Transverse colon (tissue), 4 donors: ENCODE data around the gene SRGAP1. TPM values are rescaled to one million over a fixed set of nuclear protein-coding genes. Genes with fewer than 3 reads are reported as not detected.

Source experiments
- DNase-seq: peaks from one replicate; pipeline ENCODE4 v3.0.0-alpha.2; 2019
- H3K27ac ChIP-seq, 4 donors: fragments of 200-600 bp; sonication (generic); 2 replicates each; pipeline ENCODE4 v1.5.1; 2016 to 2018; ENCODE audit warnings: inconsistent platforms in 4 of 4
- H3K27me3 ChIP-seq: fragments of 200-600 bp; sonication (generic); 2 replicates; pipeline ENCODE4 v1.5.1; 2017; ENCODE audit warnings: inconsistent platforms
- H3K36me3 ChIP-seq, 4 donors: fragments of 200-600 bp; sonication (generic); 2 replicates each; pipeline ENCODE4 v1.5.1; 2017 to 2019; ENCODE audit warnings: inconsistent platforms in 4 of 4
- H3K4me1 ChIP-seq, 4 donors: fragments of 200-600 bp; sonication (generic); 2 replicates each; pipeline ENCODE4 v1.5.1; 2017 to 2020; ENCODE audit warnings: inconsistent platforms in 4 of 4
- H3K4me3 ChIP-seq, 4 donors: fragments of 200-600 bp; sonication (generic); 1 replicate in 1 of 4; 2 replicates in 3 of 4; pipeline versions ENCODE4 v1.5.1 to v1.6.1; 2017 to 2019; ENCODE audit warnings: inconsistent platforms in 4 of 4
- H3K9me3 ChIP-seq, 2 donors: fragments of 200-600 bp; sonication (generic); 2 replicates each; pipeline ENCODE4 v1.5.1; 2017 to 2019; ENCODE audit warnings: inconsistent platforms in 2 of 2
- CTCF ChIP-seq, 5 experiments: fragments of 200-600 bp in 3 of 5; fragments of 450-650 bp in 2 of 5; sonication (generic) in 3 of 5; IDR thresholded peaks; 1 replicate in 2 of 5; 2 replicates in 3 of 5; pipeline ENCODE4 v1.5.1; 2016 to 2017; ENCODE audit warnings: antibody characterized with exemption in 5 of 5, inconsistent platforms in 3 of 5, mild to moderate bottlenecking in 2 of 5, moderate library complexity in 1 of 5
- EP300 ChIP-seq: sonication (generic); formaldehyde crosslinking; IDR thresholded peaks from one replicate; pipeline ENCODE4 v1.6.1; 2017; ENCODE audit warnings: antibody characterized with exemption, low read depth
- POLR2A ChIP-seq: fragments of 450-650 bp; IDR thresholded peaks from one replicate; pipeline ENCODE4 v1.6.1; 2016; ENCODE audit warnings: antibody characterized with exemption, mild to moderate bottlenecking, moderate library complexity
- POLR2AphosphoS5 ChIP-seq, 3 donors: sonication (generic); formaldehyde crosslinking; IDR thresholded peaks; one replicate each; pipeline ENCODE4 v1.6.1; 2016; ENCODE audit warnings: antibody characterized with exemption in 3 of 3
- WGBS, 2 donors: methylation state at CpG; one replicate each; pipeline ENCODE4 v1.1.5; 2018; ENCODE audit warnings: low coverage in 1 of 2; 5-methylcytosine and 5-hydroxymethylcytosine counted together
- in situ Hi-C, 4 donors: fragments of 200-750 bp; cut with MboI; loops; one replicate each; pipeline versions ENCODE4 v1.15.0 to v1.15.1; 2017; ENCODE audit warnings: low sequenced_read_pairs in 3 of 4, low pct_ligation_motif_present in 1 of 4, low pct_unique_long_range_greater_than_20kb in 1 of 4
- intact Hi-C: fragments of 100-400 bp; cut with DNase I; formaldehyde crosslinking; loops from one replicate; pipeline ENCODE4 v1.15.1; 2023; ENCODE audit warnings: low total_unique reads
- total RNA-seq, 4 donors: library from RNA; depleted of rRNA; stranded (reverse); fragments of >200 nt; gene quantifications; one replicate each; pipeline ENCODE4 v1.1.0, GENCODE V29; 2016

The SRGAP1 gene
- total RNA-seq, 4 donors from 2014 or later, result 16.0 to 720 (median 51.4) TPM

- Histone ChIP-seq H3K27me3 (no peaks in the 10 kb centered on the region), H3K9me3 (no peaks in the 10 kb centered on the region), H3K27ac (peak overlapping the region; percentile 78 to 89 (median 86)), H3K4me1 (peaks cover 24 to 73% (median 51%) of the 10 kb centered on the region in 4 donors), H3K4me3 (no peak overlapping the region), H3K36me3 (no peaks in the 10 kb centered on the region)
- TF ChIP-seq POLR2AphosphoS5 (IDR thresholded peaks at IDR 0.05) (no peak), POLR2A (no peak), EP300 (no peak), CTCF (IDR thresholded peaks at IDR 0.05) (no peak)
- DNase-seq, result no peak
- in situ Hi-C loops (no loop called here), intact Hi-C loops (no loop called here)
- WGBS, 2 donors, result 82 to 86% methylated on average over 3 of the region's 3 CpGs
These were observed 73.0 kb downstream of the SRGAP1 start for GRCh38 chr12:63917477-63917862.

- Histone ChIP-seq H3K4me1 (peaks cover 24 to 68% (median 47%) of the 10 kb centered on the region in 4 donors), H3K27me3 (no peaks in the 10 kb centered on the region), H3K36me3 (no peaks in the 10 kb centered on the region), H3K4me3 (peak overlapping the region in 1 of 4 donors; percentile 1), H3K9me3 (no peaks in the 10 kb centered on the region), H3K27ac (peak overlapping the region; percentile 78 to 89 (median 86))
- intact Hi-C loops, result no loop called here
- TF ChIP-seq POLR2AphosphoS5 (IDR thresholded peaks at IDR 0.05) (peak in 2 of 3 donors; percentile 71 to 85), CTCF (IDR thresholded peaks at IDR 0.05) (no peak), EP300 (peak; percentile 84)
- no peak for DNase-seq
- 31 to 37% methylated on average over 8 to 10 of the region's 10 CpGs for WGBS, 2 donors
- in situ Hi-C loops, result no loop called here
These were observed 73.6 kb downstream of the SRGAP1 start for GRCh38 chr12:63917864-63918799.

- intact Hi-C loops, result no loop called here
- Histone ChIP-seq H3K4me1 (peaks cover 24 to 68% (median 44%) of the 10 kb centered on the region in 4 donors), H3K9me3 (no peaks in the 10 kb centered on the region), H3K4me3 (peak overlapping the region in 1 of 4 donors; percentile 1), H3K27me3 (no peaks in the 10 kb centered on the region), H3K27ac (peak overlapping the region; percentile 78 to 89 (median 86)), H3K36me3 (no peaks in the 10 kb centered on the region)
- 33 to 62% methylated on average over 3 to 6 of the region's 6 CpGs for WGBS, 2 donors
- DNase-seq, result no peak
- in situ Hi-C loops, result no loop called here
- TF ChIP-seq EP300 (no peak), POLR2AphosphoS5 (IDR thresholded peaks at IDR 0.05) (no peak), POLR2A (no peak), CTCF (IDR thresholded peaks at IDR 0.05) (no peak)
These were observed 74.3 kb downstream of the SRGAP1 start for GRCh38 chr12:63918800-63919300.

GRCh38 chr12:63919756-63920155 is 75.3 kb downstream of the SRGAP1 start:
- intact Hi-C loops, result no loop called here

More at GRCh38 chr12:63919756-63920155, 75.3 kb downstream of the SRGAP1 start:
- no peaks in the 10 kb centered on the region for H3K9me3 ChIP-seq
- in situ Hi-C loops, result no loop called here
- no peaks in the 10 kb centered on the region for H3K36me3 ChIP-seq
- no peak overlapping the region for H3K4me3 ChIP-seq
- H3K27ac ChIP-seq, result peak overlapping the region in 1 of 4 donors; percentile 85
- H3K4me1 ChIP-seq, result peaks cover 18 to 60% (median 35%) of the 10 kb centered on the region in 4 donors
- 84 to 92% methylated on average over 2 of the region's 2 CpGs for WGBS, 2 donors
- TF ChIP-seq POLR2AphosphoS5 (IDR thresholded peaks at IDR 0.05) (no peak), POLR2A (no peak), CTCF (IDR thresholded peaks at IDR 0.05) (no peak), EP300 (no peak)
- no peaks in the 10 kb centered on the region for H3K27me3 ChIP-seq
- DNase-seq, result no peak
